HG03103 (cell line): ENCODE measurements around the gene AADAC.
A peak's percentile ranks its signal among the peaks of the same experiment; 100 is the strongest.
"Not testable (repeated sequence)": the region's sequence is repeated elsewhere in the genome, so short reads cannot be mapped to it uniquely, and the experiment has no call there.

Experiments
- ATAC-seq: cut with Tn5 transposase; IDR thresholded peaks from one replicate; pipeline ENCODE4 v1.9.1; 2021; ENCODE audit warnings: low read depth; ENCODE audit not compliant: unreplicated experiment

AADAC gene

DNA sequence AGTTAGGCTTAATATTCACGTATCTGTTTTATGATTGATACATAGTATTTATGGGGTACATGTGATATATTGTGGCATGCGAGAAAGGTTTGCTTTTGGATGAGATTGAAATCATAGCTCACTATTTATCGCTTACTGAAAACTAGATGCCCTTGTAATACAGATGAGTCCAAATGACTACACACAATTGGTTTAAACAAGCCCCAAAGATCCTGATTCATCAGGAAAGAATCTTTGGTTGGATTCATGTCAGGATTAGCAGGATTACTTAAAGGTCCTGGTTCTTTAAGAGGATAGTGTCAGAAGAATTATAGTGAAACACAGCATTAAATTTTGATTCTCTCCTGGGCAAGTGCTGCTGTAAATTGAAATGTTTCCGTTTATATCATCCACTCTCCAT is 18.6 kb upstream of the AADAC start:
- ATAC-seq, result no peak

DNA sequence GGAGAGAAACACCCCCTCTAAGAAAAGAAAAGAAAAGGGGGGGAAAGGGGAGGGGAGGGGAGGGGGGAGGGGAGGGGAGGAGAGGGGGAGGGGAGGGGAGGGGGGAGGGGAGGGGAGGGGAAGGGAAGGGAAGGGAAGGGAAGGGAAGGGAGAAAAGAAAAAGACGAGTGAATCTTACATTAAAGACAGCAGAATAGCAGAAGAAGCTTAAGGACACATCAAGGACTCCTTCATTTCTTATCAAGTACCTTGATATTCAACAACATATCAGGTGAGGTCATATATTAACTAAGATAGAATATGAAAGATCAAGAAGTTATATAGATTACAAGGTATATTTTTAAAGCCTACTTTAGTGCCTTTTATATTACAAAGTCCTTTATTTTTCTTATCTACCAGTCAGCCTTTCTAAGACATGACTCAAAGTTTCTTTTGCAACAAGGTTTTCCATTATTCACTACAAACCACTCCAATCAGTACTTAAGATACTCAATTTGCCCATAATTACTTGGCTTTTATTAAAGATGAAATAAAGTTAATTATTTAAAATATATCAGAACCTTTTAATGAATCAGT is 17.7 kb upstream of the AADAC start:
- no peak for ATAC-seq

DNA sequence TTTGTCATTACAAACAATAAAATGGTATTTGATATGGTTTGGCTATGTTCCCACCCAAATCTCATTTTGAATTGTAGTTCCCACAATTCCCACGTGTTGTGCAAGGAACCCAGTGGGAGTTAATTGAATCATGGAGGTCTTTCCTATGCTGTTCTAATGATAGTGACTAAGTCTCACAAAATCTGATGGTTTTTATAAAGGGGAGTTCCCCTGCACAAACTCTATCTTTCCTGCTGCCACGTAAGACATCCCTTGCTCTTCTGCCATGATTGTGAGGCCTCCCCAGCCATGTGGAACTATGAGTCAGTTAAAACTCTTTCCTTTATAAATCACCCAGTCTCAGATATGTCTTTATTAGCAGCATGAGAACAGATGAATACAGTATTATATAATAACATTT is 15.4 kb upstream of the AADAC start:
- no peak for ATAC-seq

DNA sequence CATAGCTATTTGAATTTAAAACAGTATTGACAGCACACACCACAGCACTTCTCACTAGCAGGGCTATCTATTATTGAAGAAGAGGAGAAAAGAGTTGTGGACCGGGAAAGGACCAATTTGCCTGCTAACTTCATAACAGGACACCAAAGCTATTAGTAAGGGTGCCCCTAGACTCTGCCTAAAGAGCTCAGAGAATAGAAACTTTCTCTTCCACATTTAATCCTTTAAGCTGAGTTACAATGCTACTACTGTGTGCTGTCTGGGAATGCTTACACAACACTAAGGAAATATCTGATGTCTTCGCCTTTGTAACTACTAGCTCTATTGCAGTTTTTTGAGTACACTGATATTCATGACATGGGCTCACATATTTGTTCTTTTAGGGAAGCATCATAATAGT is 13.5 kb upstream of the AADAC start:
- no peak for ATAC-seq

DNA sequence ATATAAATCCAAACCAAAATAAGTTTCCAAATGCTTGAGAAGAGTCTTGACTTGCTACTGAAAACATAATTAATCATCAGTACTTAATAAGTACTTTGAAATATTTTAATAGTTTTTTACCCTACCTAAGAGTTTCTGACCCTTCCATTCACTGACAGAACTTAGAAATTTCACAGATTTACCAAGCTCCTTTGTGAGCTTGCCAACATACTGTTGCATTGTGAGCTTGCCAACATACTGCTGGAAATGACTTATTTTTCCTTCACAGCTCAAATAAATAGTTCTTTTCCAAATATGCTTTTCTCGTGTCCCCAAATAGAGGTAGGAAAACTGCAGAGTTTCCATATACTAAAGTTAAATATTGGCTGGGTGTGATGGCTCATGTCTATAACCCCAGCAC is 9.6 kb upstream of the AADAC start:
- no peak for ATAC-seq

DNA sequence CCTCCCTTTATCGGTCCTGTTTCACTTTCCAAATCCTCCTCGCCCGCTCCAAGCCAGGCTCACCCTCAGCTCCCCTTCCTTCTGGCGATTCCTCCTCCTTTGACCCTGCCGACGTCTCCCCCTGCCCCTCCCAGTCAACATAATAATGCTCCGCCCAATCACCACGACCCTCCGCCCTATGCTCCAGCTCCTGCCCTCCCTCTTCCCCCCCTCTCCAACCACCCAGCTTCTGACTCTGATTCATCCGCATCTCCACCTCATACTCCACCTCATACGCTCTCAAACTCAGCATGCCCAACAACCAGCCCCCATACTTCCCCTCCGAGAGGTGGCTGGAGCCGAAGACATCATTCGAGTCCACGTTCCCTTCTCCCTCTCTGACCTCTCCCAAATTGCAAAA is 7.1 kb upstream of the AADAC start:
- no peak for ATAC-seq

DNA sequence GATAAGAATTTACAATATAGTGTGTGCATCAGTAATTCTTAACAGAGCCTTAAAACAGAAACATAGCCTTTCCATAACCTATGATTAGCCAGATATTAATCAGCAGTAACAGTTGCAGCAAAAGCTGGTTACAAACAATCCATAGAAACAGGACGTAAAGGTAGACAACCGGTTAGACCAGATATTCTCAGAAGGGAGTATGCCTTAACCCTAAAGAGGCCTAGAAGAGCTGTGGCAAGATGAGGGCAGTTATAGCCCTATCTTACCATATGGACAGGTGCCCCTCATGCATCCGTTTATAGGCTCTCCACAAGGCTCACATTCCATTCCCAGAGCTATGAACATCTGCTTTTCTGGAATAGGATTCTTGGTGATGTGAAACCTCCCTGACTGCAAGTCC is 5.0 kb upstream of the AADAC start:
- ATAC-seq, result not testable (repeated sequence)

DNA sequence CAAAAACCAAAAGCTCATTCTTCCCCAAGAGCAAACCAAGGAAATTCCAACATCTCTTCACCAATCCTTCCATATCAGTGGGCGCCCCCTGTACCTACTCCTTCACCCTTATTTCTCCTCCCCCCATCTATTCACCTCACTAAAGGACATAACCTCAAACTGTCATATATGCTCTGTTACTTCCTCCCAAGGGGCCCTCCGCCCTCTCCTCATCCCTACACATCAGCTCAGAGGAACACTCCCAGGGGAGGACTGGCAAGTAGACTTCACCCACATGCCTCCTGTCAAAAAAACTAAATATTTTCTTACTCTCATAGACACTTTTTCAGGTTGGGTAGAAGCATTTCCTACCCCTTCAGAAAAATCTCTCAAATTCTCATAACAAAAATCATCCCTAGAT is 2.4 kb upstream of the AADAC start:
- no peak for ATAC-seq

DNA sequence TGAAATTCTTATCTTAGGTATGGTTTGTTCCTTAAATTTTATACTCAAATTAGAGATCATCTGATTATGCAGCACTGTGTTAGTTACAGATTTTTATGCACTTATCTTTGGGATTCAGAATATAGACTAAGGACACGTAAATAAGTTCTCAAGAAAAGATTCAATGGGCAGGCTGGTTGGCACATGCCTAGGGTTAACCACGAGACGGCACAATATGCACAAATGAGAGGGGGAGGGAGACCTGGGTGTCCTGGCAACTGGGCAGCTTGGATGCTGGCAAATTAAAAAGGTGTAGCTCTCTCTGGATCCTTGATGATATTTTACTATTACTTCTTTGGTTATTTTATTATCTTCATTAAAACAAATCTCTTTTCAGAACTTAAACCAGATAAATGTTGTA is 672 bp downstream of the AADAC start:
- ATAC-seq, result no peak

DNA sequence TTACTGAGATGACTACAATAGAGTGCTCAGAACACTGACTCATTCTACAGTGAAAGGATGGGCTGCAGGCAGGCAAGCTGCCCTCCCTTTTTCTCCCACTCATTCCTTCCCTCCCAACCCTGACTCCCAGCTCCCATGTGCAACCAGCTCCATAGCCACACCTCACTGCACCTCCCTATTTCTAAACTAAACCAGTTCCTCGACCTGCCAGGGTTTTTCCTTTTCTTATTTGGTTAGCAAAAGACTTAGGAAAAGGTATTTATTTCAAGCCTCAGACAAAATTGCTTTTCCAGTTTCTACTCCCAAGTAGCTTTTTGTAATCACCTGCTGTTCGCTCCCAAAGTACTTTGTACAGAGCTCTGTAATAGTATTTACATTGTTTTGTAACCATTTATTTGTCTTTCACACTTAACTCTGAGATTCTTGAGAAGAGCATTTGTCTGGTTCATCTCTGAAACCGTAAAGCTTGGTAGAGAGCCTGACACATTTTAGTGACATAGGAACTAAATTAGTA is 2.2 kb downstream of the AADAC start:
- no peak for ATAC-seq

DNA sequence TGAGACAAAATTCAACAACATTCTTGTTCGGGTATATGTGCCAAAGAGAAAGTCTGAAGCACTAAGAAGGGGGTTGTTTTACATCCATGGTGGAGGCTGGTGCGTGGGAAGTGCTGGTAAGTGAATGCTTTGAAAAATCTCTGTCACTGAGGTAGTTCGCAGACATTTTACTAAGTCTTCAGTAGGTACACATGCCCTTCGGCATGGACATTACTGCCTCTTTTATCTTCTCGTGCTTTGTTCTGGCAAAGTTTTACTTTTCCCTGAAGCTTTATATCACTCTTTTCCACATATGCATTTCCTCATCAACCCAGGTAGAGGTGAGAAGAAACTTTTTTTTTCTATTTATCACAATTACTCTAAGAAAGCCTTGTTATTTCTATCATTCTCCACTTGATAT is 3.6 kb downstream of the AADAC start:
- ATAC-seq, result no peak

DNA sequence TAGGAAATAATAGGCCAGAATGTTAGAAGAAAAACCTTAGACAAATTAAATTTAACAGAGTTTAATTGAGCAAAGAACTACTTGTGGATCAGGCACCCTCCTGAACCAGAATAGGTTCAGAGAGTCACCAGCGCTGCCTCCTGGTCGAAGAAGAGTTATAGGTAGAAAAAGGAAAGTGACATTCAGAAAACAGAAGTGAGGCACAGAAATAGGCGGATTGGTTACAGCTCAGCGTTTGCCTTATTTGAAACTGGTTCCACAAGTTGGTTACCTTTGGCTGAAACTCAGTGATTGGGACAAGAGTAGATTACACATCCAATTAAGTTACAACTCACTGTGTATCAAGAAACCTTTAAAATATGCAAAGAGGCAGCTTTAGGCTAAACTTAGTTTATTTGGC is 4.4 kb downstream of the AADAC start:
- ATAC-seq, result no peak

DNA sequence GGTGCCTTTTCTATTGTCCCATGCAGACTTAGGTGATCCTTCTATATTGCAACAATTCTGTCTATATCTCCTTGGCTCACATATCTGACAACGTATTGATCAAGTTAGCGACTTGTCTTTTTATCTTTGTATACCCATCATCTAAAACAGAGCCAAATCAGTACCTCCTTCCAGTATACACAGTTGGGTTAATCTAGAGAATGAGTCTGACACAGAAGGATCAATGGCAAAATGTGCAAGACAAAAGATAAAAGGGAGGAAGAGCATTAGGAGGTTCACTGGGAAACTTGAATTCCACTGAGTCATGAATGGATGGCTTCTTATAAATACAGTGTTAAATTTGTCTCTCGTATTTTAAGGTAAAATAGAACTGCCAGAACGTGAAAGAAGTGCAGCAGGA is 6.0 kb downstream of the AADAC start:
- ATAC-seq, result no peak

DNA sequence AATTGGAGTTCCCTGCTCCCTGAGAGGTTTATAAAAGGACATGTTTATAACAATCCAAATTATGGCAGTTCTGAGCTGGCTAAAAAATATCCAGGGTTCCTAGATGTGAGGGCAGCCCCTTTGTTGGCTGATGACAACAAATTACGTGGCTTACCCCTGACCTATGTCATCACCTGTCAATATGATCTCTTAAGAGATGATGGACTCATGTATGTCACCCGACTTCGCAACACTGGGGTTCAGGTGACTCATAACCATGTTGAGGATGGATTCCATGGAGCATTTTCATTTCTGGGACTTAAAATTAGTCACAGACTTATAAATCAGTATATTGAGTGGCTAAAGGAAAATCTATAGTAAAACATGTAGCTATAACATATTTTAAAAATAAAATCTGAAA is 13.9 kb downstream of the AADAC start:
- ATAC-seq, result no peak

DNA sequence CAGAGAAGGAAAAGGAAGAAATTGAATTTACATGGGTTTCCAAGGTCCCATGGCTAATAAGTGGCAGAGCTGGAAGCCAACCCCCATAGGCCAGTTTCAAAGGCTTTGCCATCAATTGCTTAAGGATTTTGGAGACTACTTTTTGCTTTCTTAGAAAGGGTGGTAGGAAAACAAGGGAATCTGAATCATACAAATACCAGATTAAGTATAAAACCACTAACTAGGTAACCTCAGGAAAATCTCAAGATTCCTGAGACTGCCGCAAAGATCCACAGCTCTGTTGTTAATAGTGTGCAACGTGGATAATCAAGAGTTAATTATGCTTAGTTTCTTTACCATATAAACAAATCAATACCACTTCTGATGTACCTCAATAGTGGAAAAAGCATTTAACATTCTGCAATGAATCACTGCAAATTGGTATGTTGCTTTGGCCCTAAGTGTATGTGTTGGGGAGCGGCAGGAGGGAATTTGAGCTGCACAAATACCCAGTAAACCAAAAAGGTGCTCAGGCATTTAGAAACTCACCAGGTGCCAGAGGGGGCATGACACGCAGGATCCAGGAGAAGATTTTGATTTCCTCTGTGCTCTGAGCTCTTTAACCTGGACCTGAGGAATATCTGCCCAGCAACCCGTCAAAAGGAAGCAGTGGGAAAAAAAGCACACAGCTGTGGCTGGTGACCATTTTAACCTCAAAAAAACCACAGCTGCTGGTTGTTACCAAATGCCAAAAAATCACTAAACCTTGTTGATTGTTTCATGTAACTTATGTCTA is 22.0 kb downstream of the AADAC start:
- no peak for ATAC-seq

DNA sequence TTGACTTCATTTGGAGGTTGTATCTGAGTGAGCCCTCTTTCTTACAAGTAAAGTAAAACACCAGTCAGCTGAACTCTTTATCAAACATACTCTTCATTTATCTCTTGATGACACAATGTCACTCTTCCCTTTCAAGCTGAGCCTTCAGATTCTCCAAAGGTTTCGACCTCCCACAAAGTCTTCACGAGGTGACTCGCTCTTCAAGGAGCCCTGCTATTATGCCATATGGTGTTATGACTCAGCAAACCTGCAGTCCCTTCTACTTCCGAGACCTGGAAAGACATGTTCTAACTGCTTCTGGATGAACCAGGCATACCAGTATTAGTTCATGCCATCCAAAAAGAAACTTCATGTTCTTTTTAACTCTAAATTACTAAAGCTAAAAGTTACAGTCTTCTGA is 23.1 kb downstream of the AADAC start:
- no peak for ATAC-seq

DNA sequence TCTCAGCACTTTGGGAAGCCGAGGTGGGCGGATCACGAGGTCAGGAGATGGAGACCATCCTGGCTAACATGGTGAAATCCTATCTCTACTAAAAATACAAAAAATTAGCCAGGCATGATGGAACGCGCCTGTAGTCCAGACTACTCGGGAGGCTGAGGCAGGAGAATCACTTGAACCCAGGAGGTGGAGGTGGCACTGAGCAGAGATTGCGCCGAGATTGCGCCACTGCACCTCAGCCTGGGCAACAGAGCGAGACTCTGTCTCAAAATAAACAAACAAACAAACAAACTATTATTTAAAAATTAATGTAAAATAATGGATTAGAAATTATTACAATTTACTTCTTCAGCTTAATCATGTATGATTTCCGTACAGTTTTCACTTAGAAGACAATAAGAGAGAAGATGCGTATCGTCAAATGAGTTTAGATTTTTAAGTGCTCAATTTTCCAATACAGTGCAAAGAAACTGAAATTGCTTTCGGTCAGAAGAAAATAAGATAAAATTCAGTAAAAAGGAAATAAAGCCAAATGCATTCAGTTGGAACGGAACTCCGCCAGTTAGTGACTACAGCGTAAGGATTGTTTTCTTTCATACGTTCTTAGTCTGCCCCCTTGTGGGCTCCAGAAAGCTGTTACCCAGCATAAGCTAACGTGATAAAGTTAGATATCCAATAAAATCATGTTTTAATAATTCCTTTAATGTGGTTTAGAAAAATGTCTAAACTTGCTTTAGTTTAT is 24.8 kb downstream of the AADAC start:
- peak; percentile 72 for ATAC-seq

DNA sequence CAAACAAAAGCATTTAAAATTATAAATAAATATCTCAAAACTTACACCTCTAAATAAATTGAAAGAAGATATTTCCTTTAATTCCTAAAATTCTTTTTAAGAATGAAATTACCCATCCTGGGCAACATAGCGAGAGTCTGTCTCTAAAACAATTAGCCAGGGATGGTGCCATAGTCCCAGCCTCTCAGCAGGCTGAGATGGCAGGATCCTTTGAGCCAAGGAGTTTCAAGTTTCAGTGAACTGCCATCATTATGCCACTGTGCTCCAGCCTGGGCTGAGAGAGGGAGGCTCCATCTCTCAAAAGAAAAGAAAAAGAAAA is 25.4 kb downstream of the AADAC start:
- ATAC-seq, result no peak

DNA sequence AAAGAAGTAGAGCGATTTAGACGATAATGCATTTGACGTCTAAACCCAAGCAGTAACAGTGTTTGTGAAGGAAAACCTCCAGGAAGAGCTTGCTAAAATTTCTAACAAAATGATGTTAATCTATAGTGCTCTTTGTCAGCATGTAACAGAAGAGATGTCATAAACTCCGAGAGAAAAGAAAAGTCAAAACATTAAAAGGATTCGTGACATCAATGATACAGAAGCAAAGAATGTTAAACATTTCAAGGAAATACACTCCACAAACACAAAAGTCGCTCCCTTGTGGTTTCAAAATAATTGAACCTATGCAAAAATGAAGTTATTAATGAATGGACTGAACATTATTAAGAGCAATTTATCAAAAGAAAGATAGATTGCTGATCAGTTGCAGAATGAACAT is 27.9 kb downstream of the AADAC start:
- ATAC-seq, result no peak

DNA sequence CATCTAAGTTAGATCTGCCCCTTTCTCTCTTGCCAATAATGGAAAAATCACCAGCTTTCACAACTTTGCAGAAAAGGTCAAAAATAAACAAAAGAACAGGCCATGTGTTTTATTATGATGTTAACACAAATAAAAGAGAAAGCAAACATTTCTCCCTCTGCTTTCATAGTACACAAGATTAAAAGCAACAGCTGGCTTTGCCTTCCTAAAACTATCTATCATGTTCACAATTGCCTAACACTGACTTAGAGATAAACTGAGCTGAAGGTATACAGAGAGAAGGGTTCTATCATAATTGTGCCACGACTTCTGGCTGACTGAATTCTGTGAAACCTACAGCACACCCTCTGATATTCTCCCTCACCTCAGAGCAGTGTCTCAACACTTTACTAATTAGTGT is 29.4 kb downstream of the AADAC start:
- ATAC-seq, result no peak

DNA sequence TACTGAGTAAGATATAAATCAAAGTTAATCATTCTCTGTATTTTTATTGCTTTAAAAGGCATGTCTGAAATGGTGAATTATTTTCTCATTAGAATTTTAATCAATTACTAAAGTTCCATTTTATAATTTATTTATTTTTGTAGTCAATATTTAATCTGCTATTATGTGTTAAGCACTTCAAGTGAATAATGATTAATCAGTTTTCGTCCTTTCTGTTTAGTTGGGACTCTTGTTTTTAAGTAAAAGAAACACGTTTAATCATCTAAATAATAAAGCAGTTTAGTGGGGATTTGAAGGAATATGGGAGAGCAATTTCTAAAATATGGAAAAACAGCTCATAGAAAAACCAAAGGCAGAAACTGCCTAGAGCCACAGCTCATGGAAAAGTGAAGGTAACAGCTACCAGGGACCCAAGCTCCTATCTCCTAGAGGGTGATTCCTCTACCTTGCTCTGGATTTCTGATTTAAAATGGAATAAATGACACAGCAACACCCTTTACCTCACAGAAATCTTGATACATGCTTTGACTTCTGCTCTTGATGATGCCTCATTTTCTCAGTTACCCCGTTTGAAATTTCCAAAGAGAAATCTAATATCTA is 31.5 kb downstream of the AADAC start:
- ATAC-seq, result no peak

DNA sequence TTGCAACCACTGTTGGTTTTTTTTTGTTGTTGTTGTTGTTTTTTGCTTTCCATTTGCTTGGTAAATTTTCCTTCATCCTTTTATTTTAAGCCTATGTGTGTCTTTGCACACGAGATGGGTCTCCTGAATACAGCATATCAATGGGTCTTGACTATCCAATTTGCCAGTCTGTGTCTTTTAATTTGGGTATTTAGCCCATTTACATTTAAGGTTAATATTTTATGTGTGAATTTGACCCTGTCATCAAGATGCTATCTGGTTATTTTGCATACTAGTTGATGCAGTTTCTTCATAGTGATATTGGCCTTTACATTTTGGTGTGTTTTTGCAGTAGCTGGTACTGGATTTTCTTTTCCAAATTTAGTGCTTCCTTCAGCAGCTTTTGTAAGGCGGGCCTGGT is 36.1 kb downstream of the AADAC start:
- ATAC-seq, result not testable (repeated sequence)
